Measurements from ENCODE around the gene TTC38. TPM values are rescaled to one million over a fixed set of nuclear protein-coding genes. Genes with fewer than 3 reads are reported as not detected.
"Not testable (repeated sequence)": the region's sequence is repeated elsewhere in the genome, so short reads cannot be mapped to it uniquely, and the experiment has no call there.

Gene TTC38
- total RNA-seq, 4 donors from 2014 or later = 49.8 to 116 (median 76.8) TPM

DNA sequence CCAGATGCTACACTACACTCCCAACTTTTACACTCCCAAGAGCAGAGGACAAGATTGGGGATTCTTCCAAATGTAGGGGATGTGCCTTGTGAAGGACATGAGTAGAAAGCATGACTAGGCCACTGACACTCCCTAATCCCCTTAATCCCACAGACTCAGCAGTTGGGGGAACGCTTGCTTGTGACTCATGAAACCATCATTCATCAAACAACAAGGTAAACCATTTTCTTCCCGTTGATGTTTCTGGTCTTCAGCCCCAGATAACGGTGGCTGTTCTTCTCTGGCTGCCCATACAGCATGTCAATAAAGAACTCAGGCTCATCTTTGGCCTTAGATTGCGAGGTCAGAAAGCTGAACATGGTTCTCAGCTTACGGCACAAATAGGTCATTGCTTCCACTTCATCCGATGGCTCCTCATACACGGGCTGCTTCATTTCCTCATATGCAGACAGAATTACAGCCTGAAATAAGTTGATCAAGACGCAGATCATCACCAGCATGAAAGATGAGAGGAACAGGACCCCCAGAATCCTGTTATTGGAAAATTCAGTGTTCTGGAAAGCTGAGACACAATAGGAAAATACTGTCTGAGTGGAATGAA lies 11.3 kb upstream of the TTC38 start:
- DNase-seq (ENCODE audit: low spot score) = no peak
- no peak for ATAC-seq (ENCODE audit: low FRiP score)
- TF ChIP-seq, protein P1, sequence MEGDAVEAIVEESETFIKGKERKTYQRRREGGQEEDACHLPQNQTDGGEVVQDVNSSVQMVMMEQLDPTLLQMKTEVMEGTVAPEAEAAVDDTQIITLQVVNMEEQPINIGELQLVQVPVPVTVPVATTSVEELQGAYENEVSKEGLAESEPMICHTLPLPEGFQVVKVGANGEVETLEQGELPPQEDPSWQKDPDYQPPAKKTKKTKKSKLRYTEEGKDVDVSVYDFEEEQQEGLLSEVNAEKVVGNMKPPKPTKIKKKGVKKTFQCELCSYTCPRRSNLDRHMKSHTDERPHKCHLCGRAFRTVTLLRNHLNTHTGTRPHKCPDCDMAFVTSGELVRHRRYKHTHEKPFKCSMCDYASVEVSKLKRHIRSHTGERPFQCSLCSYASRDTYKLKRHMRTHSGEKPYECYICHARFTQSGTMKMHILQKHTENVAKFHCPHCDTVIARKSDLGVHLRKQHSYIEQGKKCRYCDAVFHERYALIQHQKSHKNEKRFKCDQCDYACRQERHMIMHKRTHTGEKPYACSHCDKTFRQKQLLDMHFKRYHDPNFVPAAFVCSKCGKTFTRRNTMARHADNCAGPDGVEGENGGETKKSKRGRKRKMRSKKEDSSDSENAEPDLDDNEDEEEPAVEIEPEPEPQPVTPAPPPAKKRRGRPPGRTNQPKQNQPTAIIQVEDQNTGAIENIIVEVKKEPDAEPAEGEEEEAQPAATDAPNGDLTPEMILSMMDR (IDR thresholded peaks at IDR 0.05) = no peak

DNA sequence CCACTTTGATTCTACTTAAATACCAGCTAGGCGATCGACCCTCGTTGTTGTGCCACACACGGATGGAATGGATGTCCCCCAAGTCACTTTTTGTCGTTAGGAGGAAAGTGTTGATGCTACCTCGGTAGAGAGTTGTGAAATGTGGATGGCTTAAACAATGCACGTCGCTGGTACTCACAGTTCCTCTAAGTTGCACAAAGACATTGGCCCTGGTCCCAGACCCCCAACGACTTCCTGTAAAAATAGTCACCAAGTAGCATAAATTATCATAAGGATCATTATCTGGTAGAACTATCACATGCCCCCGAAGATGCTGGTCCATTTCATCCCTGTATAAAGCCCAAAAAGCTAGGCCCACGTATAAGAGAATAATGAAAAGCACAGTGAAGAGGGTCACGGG lies 8.4 kb upstream of the TTC38 start:
- DNase-seq (ENCODE audit: low spot score) = no peak
- ATAC-seq (ENCODE audit: low FRiP score) = no peak
- TF ChIP-seq, protein P1 (IDR thresholded peaks at IDR 0.05) = no peak

DNA sequence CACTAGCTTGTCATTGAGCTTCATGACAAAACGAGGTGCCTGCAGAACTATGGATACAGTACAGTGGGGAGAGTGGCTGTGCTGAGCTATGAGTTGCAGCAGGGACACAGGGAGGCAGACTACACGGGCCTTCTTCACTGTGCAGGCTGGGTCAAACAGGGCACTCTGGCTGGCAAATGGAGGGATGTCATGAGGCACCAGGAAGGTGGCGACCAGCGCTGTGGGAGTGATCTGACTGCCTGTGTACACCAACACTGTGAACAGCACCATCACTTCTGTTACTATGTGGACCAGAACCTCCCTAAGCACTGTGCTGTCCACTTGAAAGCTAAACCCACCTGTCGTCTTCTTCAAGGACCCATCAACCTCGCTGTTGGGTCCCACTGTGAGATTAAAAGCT lies 7.8 kb upstream of the TTC38 start:
- TF ChIP-seq, protein P1 (IDR thresholded peaks at IDR 0.05) = no peak
- DNase-seq (ENCODE audit: low spot score) = no peak
- ATAC-seq (ENCODE audit: low FRiP score) = no peak

DNA sequence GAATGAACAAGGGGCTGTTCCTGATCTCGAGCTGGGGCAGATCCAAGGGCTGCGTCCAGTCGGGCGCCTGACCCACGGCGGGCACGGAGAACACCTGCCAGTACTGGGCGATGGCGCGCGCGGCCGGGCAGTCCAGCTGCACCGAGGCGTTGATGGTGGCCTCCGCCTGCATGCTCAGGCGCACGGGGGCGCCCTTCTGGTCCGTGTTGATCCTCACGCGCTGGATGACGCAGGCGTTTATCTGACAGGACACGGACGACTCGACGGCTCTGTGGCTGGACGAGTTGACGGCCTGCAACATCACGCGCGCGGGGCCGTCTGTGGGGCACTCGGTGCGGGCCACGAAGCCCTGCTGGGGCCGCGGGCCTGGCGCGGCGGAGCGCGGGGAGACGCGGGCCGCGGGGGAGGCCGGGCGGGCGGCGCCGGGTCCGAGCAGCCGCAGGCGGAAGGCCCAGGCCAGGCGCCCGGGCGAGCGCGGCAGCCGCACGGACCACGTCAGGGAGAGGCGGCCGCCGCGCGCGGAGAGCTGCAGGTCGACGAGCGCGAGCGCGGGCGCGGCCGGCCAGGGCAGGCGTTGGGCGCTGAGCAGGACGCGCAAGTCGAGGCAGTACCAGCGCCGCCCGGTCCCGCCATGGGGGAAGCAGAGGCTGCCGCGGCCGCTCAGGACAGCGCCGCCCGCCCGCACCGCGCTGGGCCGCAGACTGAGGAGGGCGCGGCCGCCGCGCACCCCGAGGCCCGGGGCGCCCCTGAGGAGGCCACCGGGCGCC lies 5.2 kb upstream of the TTC38 start:
- peak; percentile 65 for ATAC-seq (ENCODE audit: low FRiP score)
- TF ChIP-seq, protein P1 (IDR thresholded peaks at IDR 0.05) = no peak
- DNase-seq (ENCODE audit: low spot score) = no peak

DNA sequence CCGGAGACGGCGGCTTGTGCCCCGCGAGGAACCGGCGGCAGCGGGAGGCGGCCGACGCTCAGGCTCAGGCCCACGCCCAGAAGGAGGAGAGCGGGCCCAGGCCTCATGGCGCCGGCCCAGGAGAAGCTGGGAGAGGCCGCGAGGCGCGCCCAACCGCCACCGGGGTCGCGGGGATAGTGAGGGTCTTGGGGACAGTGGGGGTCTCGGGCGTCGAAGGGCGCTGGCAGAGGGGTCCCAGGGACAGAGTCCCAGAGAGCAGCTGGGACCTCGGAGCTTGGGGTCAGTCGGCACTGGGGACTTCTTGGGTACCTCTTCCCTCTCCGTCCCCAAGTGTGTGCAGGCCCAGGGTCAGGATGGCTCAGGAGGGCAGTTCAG lies 4.6 kb upstream of the TTC38 start, which contains the start of gene PKDREJ:
PKDREJ (minus strand) TSS at position 128 of the 375 bp plus-strand sequence; CDS start at position 107, 21 bp downstream.
- TF ChIP-seq, protein P1 (IDR thresholded peaks at IDR 0.05) = no peak
- DNase-seq (ENCODE audit: low spot score) (no peak), ATAC-seq (ENCODE audit: low FRiP score) (peak; percentile 11)

DNA sequence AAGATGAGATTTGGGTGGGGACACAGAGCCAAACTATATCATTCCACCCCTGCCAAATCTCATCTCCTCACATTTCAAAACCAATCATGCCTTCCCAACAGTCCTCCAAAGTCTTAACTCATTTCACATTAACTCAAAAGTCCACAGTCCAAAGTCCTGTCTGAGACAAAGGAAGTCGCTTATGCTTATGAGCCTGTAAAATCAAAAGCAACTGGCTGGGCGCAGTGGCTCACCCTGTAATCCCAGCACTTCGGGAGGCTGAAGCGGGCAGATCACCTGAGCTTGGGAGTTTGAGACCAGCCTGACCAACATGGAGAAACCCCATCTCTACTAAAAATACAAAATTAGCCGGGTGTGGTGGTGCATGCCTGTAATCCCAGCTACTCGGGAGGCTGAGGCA lies 3.3 kb upstream of the TTC38 start:
- DNase-seq (ENCODE audit: low spot score); ATAC-seq (ENCODE audit: low FRiP score): not testable (repeated sequence)

DNA sequence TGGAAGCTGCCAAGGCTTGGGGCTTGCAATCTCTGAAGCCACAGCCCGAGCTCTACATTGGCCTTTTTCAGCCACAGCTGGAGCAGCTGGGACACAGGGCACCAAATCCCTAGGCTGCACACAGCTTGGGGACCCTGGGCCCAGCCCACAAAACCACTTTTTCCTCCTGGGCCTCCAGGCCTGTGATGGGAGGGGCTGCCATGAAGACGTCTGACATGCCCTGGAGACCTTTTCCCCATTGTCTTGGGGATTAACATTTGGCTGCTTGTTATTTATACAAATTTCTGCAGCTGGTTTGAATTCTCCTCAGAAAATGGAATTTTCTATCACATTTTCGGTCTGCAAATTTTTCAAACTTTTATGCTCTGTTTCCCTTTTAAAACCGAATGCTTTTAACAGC lies 2.2 kb upstream of the TTC38 start:
- ATAC-seq (ENCODE audit: low FRiP score) = not testable (repeated sequence)

DNA sequence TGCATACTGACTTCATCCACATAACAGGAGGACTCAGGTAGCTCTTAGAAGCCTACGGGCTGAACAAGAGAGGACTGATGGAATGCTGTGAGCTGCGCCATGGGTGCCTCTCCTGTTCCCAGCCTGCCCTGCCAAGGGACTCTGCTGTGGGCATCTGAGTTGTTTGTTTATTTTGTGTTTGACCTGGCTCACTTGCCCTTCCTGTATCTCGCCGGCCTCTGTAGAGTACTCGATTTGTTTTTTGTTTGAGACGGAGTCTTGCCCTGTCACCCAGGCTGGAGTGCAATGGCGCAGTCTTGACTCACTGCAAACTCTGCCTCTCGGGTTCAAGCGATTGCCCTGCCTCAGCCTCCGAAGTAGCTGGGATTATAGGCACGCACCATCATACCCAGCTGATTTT lies 1.8 kb downstream of the TTC38 start:
- DNase-seq (ENCODE audit: low spot score) (no peak), ATAC-seq (ENCODE audit: low FRiP score) (no peak)
- TF ChIP-seq, protein P1 (IDR thresholded peaks at IDR 0.05) = no peak

More for the DNA sequence above, 2.2 kb upstream of the TTC38 start:
- DNase-seq (ENCODE audit: low spot score) = not testable (repeated sequence)
